ENCODE results near the gene IL11RA. TPM values are rescaled to one million over a fixed set of nuclear protein-coding genes. Genes with fewer than 3 reads are reported as not detected.

The IL11RA gene
- total RNA-seq, 1 donor from 2014 or later: 4.7 TPM

DNA sequence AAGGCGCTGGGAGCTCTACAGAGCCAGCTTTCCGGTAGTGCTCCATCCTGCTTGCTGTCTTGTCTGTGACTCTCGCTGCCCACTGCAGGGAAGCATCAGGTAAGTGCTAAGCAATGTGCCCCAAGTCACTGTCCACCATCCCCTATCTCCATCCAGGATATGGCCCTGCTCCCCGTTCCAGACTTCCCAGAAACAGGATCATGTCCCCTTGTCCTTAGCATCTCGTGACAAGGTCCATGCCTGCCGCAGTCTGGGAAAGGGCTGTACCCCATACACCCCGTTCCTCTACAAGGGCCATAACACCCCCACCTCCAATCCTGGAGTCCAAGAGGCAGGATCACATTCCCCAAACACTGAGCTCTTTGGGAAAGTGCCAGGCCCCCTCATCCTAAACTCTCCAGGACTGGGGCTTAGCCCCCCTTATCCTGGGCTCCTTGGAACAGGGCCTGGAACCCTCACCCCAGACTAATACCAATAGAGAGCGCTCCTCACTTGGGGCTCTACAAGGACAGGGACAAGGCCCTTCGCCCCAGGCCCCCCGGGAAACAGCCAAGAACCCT, 40.7 kb upstream of the IL11RA start:
- peak overlapping the region; percentile 81 for H3K4me3 ChIP-seq (ENCODE audit: low read depth, low read length)
- no peak for DNase-seq (ENCODE audit: low read depth)
- TF ChIP-seq, protein P1, sequence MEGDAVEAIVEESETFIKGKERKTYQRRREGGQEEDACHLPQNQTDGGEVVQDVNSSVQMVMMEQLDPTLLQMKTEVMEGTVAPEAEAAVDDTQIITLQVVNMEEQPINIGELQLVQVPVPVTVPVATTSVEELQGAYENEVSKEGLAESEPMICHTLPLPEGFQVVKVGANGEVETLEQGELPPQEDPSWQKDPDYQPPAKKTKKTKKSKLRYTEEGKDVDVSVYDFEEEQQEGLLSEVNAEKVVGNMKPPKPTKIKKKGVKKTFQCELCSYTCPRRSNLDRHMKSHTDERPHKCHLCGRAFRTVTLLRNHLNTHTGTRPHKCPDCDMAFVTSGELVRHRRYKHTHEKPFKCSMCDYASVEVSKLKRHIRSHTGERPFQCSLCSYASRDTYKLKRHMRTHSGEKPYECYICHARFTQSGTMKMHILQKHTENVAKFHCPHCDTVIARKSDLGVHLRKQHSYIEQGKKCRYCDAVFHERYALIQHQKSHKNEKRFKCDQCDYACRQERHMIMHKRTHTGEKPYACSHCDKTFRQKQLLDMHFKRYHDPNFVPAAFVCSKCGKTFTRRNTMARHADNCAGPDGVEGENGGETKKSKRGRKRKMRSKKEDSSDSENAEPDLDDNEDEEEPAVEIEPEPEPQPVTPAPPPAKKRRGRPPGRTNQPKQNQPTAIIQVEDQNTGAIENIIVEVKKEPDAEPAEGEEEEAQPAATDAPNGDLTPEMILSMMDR (conservative IDR thresholded peaks at IDR 0.05; ENCODE audit: low read depth, low read length): peak; percentile 5

GRCh38 chr9:34611811-34612787, 39.9 kb upstream of the IL11RA start, which contains the start of gene RPP25L:
Gene RPP25L, minus strand, starts transcription at chr9:34612097. Its CDS starts 801 bp downstream, at chr9:34611296.
- TF ChIP-seq, protein P1 (conservative IDR thresholded peaks at IDR 0.05; ENCODE audit: low read depth, low read length): no peak
- DNase-seq (ENCODE audit: low read depth): no peak
- peak within 1 kb of the TSS; percentile 81 for H3K4me3 ChIP-seq (ENCODE audit: low read depth, low read length)

- DNase-seq (ENCODE audit: low read depth): no peak
- TF ChIP-seq, protein P1 (conservative IDR thresholded peaks at IDR 0.05; ENCODE audit: low read depth, low read length): peak; percentile 93
- H3K4me3 ChIP-seq (ENCODE audit: low read depth, low read length): peak overlapping the region; percentile 81
Observed at GRCh38 chr9:34612788-34613390, 39.1 kb upstream of the IL11RA start.

- DNase-seq (ENCODE audit: low read depth): no peak
- TF ChIP-seq, protein P1 (conservative IDR thresholded peaks at IDR 0.05; ENCODE audit: low read depth, low read length): no peak
- H3K4me3 ChIP-seq (ENCODE audit: low read depth, low read length): no peak overlapping the region
Observed at GRCh38 chr9:34615132-34615531, 36.9 kb upstream of the IL11RA start.

DNA sequence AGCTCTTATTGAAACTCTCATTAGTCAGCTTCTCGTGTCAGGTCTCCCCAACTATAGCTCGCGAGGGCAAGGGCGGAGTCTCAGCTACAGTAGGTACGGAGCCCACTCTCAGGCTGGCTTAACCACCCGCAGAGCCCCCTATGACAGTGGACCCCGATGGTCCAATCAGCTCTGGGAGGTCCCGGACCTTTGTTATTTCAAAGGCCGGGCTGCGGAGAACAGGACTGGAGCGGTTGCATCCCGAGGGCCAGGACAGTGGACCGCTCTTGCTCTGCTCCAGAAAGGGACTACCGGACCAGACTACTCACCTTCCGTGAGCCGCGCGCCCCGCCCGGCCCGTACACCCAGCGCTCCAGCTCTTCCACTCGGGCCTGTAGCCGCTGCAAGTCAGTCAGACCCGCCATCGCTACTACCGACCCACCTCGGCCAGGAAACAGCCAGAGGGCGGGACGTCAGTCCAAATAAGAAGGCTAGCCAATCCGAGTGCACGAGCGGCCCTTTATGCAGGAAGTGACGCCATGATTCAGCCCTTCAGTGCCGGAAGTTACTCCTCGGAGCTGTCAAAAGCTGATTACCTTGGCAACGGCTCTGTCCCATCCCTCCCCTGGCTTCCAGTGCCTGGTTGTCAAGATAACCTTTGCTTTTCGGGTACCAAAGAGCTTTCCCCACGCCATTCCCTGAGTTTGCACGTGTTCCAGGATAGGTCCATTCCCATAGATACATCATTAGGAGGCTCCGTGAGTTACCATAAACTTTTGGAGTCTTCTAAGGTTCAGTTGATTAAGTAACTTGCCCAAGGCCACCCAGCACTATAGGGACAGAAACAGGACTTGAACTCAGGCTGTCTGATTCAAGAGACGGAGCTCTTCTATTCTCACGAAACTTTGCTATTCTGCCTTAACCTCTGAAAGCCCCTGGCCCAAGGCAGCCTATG, 31.7 kb upstream of the IL11RA start, which contains the start of gene DCTN3:
TSS of gene DCTN3 (minus strand) at position 435 of the 934 bp plus-strand sequence. CDS start at position 404, 31 bp downstream.
- TF ChIP-seq, protein P1 (conservative IDR thresholded peaks at IDR 0.05; ENCODE audit: low read depth, low read length): no peak
- H3K4me3 ChIP-seq (ENCODE audit: low read depth, low read length): peak within 1 kb of the TSS; percentile 67
- DNase-seq (ENCODE audit: low read depth): peak; percentile 51
